ENCODE results near the gene ARRDC5.

Gene ARRDC5

GRCh38 chr19:4923276-4923747, 20.6 kb upstream of the ARRDC5 start:
- no peaks in the 10 kb centered on the region for H3K27me3 ChIP-seq (replicated peaks; ENCODE audit: control insufficient read depth, insufficient read depth, low read length)
- TF ChIP-seq, protein P1, sequence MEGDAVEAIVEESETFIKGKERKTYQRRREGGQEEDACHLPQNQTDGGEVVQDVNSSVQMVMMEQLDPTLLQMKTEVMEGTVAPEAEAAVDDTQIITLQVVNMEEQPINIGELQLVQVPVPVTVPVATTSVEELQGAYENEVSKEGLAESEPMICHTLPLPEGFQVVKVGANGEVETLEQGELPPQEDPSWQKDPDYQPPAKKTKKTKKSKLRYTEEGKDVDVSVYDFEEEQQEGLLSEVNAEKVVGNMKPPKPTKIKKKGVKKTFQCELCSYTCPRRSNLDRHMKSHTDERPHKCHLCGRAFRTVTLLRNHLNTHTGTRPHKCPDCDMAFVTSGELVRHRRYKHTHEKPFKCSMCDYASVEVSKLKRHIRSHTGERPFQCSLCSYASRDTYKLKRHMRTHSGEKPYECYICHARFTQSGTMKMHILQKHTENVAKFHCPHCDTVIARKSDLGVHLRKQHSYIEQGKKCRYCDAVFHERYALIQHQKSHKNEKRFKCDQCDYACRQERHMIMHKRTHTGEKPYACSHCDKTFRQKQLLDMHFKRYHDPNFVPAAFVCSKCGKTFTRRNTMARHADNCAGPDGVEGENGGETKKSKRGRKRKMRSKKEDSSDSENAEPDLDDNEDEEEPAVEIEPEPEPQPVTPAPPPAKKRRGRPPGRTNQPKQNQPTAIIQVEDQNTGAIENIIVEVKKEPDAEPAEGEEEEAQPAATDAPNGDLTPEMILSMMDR (IDR thresholded peaks at IDR 0.05; ENCODE audit: insufficient read depth, low read length, poor library complexity, severe bottlenecking), result no peak
- peaks cover 9% of the 10 kb centered on the region for H3K36me3 ChIP-seq (ENCODE audit: control insufficient read depth, insufficient read depth, low read length)
- DNase-seq (ENCODE audit: extremely low read depth, insufficient read length), result no peak
- H3K4me3 ChIP-seq (replicated peaks; ENCODE audit: low read depth, low read length), result no peak overlapping the region

DNA sequence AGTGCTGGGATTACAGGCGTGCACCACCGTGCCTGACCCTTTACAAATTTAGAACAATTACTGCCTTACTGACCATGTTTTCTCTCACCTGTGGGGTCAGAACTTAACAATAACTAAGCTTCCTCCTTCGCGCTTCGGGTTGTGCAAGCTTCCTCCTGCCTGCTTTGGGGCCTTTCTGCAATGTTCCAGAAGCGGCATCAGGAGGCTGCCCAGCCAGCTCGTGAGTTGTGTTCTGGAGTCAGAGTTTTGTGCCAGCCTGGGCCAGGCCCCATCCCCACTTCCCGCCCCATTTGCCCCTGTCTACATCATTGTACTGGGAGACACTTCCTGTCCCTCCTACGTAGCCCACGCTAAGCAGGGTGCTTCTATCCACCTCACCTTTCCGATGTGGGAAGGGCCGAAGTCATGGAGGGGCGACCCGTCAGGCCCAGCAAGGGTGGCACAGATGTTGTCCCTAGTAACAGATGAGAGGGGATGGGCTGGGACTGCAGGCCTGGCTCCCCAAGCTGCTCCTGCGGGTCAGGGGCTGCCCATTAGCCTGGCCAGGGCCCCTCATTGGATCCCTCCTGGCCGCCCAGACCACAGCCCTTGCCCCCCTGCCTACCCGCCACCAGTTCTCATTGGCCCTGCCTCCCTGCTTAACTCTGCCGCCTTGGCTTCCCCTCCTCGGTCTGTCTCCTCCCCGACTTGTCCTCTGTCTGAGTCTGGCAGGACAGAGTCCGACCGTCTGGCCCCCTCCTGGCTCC, 20.0 kb upstream of the ARRDC5 start:
- DNase-seq (ENCODE audit: extremely low read depth, insufficient read length), result no peak
- TF ChIP-seq, protein P1 (IDR thresholded peaks at IDR 0.05; ENCODE audit: insufficient read depth, low read length, poor library complexity, severe bottlenecking), result no peak
- H3K36me3 ChIP-seq (ENCODE audit: control insufficient read depth, insufficient read depth, low read length), result peaks cover 9% of the 10 kb centered on the region

DNA sequence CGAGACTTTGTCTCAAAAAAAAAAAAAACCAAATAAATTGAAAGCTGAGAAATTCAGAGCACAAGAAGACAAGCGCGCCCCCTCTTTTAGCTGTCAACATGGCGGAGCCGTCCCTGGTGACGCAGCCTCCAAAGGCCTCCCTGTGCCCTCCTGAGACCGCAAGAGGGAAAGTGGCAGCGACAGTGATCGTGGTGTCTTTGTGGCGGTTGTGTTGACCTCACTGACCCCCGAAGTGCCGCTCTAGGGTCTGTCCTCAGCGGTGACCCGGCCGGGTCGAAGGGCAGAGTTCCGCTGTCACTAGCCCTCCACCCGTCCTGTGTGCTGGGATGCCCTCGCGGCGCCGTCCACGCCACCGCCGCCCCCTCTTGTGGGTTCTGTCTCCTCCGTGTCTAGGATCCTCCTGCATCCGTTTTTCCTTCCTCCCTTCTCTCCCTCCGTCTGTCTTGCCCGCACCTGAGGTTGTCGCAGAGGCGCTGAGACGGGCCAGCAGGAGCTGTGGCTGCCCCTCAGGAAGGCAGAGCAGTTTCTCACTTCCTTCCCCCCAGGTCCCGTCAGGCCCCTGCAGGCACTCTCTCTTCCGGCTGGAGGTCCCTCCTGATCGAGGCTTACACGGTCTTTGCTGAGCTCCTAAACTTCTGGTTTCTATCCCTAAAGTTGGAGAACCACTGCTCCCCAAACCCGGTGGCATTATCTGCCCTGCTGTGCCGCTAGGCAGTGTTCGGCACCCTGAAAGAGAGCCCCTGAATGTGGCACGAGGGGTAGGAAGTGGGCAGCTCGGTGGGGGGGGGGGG, 13.8 kb upstream of the ARRDC5 start:
- peaks cover 2% of the 10 kb centered on the region for H3K36me3 ChIP-seq (ENCODE audit: control insufficient read depth, insufficient read depth, low read length)
- peak; percentile 36 for DNase-seq (ENCODE audit: extremely low read depth, insufficient read length)

More for the DNA sequence above, 20.0 kb upstream of the ARRDC5 start:
- Histone ChIP-seq H3K27me3 (replicated peaks; ENCODE audit: control insufficient read depth, insufficient read depth, low read length) (no peaks in the 10 kb centered on the region), H3K4me3 (replicated peaks; ENCODE audit: low read depth, low read length) (no peak overlapping the region)

GRCh38 chr19:4914736-4915501, 12.2 kb upstream of the ARRDC5 start:
- DNase-seq (ENCODE audit: extremely low read depth, insufficient read length), result no peak
- TF ChIP-seq, protein P1 (IDR thresholded peaks at IDR 0.05; ENCODE audit: insufficient read depth, low read length, poor library complexity, severe bottlenecking), result no peak
- H3K4me3 ChIP-seq (replicated peaks; ENCODE audit: low read depth, low read length), result no peak overlapping the region
- no peaks in the 10 kb centered on the region for H3K27me3 ChIP-seq (replicated peaks; ENCODE audit: control insufficient read depth, insufficient read depth, low read length)
- no peaks in the 10 kb centered on the region; the same call in none of the 2 replicates for H3K36me3 ChIP-seq (ENCODE audit: control insufficient read depth, insufficient read depth, low read length)

More for the DNA sequence above, 13.8 kb upstream of the ARRDC5 start:
- Histone ChIP-seq H3K27me3 (replicated peaks; ENCODE audit: control insufficient read depth, insufficient read depth, low read length) (no peaks in the 10 kb centered on the region), H3K4me3 (replicated peaks; ENCODE audit: low read depth, low read length) (peak overlapping the region; percentile 48)
- TF ChIP-seq, protein P1 (IDR thresholded peaks at IDR 0.05; ENCODE audit: insufficient read depth, low read length, poor library complexity, severe bottlenecking), result no peak

GRCh38 chr19:4913996-4914735, 11.5 kb upstream of the ARRDC5 start:
- DNase-seq (ENCODE audit: extremely low read depth, insufficient read length), result no peak
- TF ChIP-seq, protein P1 (IDR thresholded peaks at IDR 0.05; ENCODE audit: insufficient read depth, low read length, poor library complexity, severe bottlenecking), result no peak

More at GRCh38 chr19:4913996-4914735, 11.5 kb upstream of the ARRDC5 start:
- Histone ChIP-seq H3K27me3 (replicated peaks; ENCODE audit: control insufficient read depth, insufficient read depth, low read length) (no peaks in the 10 kb centered on the region), H3K4me3 (replicated peaks; ENCODE audit: low read depth, low read length) (no peak overlapping the region), H3K36me3 (ENCODE audit: control insufficient read depth, insufficient read depth, low read length) (no peaks in the 10 kb centered on the region; the same call in none of the 2 replicates)
